DMS153 (cell line): ENCODE data around the gene DAP.
"Not testable (repeated sequence)": the region's sequence is repeated elsewhere in the genome, so short reads cannot be mapped to it uniquely, and the experiment has no call there.

Experiments used
- DNase-seq: peaks from one replicate; lab custom pipeline; 2025; lab: John Stamatoyannopoulos, UW

DAP gene, protein sequence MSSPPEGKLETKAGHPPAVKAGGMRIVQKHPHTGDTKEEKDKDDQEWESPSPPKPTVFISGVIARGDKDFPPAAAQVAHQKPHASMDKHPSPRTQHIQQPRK

DNA sequence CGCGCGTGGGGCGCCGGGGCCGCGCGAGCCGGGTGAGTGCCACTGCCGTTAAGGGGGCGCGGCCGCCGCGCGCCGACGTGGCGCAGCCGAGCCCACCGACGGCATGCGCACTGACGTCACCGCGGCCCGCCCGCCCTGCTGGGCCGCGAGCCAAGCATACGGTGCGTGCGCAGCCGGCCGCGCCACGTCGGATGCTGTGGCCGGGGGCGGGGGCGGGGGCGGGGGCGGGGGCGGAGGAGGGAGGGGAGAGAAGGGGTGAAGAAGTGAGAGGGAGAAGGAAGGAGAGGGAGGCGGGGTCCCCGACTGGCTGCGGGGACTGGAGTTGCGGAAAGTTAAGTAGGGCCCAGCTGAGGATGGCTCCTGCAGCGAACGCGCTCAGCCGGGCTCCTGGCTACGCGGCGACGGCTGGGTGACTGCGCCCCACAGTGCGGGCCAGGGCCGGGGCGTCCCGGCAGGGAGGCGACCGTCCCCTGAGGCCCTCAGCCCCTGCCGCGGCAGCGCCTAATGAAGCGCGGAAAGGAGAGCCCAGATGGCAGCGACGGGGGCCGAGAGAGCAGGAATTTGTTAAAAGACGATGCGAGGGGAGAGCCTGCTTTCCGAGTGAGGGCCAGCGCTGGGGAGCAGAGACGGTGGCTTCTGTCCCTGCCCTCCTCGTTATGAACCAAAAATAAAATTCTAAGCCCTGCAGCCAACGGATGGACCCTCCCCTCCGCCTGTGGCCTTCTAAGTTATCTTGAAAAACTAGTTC is at the start of gene DAP:
Gene DAP (minus strand): TSS at position 50 of the 748 bp plus-strand sequence. CDS start 166 bp downstream, outside the sequence.
- peak; percentile 63 for DNase-seq

DNA sequence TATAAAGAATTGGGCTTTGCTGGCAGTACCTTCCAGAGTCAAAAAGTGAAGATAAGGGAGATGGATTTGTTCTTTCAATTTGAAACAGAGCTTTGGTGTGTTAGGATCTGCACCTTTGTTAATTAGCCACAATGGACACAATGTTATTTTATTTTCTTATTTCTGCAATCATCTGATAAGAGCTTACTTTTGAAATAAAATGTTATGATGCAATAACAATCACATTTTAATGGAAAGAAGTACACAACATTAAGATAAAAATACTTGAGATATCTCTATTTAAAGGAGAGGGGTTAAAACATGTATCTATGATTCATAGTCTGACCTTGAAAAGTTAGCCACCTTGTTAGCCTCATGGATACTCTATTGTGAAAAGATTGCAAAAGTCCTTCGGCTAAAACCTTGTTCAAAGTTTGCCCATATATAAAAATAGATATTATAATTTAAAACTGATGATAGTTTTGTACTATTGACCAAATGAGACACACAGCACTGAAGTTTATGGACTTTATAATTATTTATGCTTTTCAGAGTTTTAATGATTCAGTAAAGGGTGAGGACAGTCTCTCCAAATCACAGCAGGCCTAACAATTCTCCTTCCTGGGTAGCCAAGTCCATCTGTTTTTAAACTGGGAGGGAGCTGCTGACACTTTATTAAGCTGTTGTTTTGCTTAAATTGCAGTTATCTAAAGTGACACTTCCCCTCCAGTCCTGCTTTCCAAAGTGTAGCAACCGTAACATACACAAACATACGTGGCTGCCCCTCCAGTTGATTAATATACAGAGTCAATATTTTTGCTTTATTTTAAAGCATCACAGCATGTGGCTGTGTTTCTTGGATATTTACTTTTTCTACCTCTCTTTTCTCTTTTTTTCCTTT is 47.6 kb upstream of the DAP start:
- no peak for DNase-seq

DNA sequence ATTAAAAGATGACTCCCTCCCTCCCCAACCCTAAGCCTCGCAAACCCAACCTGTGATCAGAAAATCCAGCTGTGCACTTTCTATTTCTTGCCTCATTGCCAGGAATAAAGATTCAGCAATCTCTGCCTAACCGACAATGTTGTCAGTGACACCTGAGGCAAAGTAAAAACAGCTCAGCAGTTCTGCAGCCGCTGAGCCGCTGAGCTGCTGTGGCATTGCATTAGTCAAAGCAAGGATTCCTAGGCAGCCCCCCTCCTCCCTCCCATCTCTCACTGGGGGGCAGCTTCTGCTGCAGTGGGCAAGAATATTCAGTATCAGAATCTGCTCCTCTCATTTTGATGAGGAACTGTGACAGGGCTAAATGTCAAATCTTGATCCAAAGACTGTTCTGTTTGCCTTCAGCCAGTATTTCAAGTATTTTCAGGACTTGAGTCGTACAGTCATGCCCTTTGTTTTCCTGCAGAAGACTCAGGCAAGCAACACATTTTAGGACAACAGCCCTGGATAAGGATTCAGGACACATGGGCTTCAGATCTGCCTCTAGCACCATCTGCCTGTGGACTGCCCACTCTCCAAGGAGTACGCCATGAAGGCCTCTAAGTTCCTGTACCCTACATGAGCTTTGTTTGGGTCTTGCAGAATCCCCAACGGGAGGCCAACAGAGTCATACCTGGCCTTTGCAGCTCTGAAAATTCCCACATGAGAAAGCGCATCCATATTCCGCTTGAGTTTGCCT is 41.1 kb upstream of the DAP start:
- no peak for DNase-seq

DNA sequence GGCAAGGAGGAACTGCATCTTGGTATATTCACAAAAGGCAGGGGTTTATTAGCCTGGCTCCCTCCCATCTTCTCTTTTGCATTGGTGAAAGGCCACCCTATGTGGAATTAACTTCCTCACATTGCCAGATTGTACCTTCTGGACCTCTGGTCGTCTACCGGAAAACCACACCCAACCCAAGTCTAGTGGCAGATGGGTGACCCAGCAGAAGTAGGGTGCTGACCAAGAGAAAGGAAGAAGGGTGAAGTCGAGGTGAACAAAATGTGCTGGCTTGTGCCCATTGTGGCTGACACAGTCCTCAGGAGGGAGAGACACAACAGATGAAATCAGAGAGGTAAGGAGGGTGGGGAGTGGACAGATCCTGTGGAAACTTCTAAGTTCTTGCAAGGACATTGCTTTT is 39.8 kb upstream of the DAP start:
- DNase-seq: no peak

DNA sequence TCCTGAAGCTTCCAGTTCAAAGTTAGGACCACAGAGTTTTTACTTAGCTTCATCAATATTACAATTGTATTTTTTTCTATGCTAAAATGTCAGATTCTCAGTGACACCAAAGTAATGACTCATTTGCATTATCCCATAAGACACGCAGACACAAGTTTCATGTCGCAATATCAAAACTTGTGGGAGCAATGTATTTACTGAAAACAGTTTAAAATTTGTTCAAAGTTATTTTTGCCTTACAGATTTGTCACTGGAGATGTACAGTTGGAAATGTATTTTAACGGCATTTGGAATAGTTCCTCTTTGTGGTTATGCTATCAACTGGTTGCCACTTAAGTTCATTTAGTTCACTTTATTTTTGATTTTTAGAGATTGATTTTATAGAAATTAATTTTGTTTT is 36.2 kb upstream of the DAP start:
- DNase-seq: no peak

DNA sequence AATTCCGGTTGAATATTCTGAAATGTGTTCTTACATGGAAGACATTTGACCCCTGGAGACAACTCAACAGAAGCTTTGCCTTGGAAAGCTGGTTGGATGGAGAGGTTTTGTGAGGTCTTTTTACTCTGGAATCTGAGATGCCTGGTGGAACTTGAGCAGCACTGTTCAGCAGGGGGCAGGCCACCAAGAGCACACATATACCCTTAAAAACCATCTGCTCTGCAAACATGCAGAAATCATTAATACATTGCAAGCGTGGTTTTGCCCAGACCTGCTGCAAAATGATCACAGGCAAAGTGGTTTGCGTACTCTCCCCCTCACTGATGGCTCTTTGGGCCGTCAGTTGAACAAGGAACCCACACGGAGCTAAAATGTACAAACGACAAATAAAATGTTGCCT is 32.8 kb upstream of the DAP start:
- no peak for DNase-seq

DNA sequence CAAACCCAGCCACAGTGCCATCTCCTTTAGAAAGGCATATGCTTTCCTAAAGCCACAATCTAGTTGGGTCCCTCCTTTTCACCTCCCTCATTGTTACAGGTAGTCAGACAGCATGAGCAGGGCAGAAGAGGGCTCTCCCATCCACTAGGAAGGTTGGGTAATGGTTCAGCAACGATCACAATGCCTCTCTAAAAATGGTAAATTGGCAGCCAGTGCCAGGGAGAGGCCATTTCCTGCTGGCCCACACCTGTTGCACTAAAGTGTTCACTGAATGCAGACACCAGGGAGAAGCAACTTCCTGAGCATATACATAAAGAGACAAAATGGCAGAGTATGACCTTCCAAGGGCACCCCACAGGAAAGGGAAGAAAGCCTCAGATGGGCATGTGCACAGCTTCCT is 31.3 kb upstream of the DAP start:
- peak; percentile 44 for DNase-seq

DNA sequence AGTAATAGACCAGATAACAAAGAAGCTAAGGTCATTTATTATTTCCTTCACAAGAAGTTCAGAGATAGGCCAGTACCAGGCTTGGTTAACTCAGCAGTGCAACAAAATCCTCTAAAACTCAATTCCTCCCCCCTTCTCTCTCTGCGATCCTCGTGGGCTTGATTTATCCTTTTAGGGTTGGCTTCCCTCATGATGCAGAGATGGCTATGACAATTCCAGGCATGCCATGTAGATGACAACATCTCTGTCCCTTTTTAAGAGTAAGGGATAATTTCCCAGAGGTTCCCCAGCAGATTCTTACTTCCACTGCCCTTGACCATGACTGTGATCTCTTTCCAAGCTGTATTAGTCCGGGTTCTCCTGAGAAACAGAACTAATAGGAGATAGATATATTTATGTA is 28.7 kb upstream of the DAP start:
- DNase-seq: no peak

DNA sequence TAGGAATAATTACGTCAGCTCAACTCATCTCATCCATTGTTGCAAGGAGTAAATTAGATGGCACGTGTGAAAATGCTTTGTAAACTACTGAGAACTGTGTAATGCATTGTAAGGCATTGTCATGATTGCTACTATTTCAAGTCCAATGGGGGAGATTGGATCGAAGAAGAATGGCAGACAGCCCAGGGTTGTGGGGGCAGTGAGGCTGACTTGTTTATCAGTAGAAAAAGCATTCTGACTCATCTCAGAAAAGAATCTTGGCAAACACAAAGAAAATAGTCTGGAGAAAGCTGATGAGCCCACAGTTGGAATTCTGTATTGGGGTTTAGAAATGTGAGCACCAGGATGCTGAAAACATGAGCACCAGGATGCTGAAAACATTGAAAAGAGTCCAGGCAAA is 28.0 kb upstream of the DAP start:
- DNase-seq: no peak

DNA sequence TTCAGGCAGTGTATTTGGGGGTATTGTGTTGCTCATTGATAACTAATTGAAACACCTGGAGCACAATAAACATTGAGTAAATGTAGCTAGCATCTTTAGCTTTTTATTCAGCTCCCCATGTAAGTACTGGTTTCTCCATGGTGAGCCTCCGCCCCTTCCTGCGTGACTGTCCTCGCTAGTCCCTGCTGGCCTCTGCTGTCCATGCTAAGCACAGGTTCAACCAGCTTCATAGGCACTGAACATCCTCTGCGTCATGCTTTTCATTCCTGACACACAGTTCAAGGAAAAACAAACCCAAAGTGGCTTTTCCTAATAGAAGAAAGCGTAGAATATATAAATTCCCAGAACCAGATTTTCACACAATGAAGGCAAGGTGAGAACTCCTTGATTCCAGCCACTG is 27.3 kb upstream of the DAP start:
- DNase-seq: no peak

DNA sequence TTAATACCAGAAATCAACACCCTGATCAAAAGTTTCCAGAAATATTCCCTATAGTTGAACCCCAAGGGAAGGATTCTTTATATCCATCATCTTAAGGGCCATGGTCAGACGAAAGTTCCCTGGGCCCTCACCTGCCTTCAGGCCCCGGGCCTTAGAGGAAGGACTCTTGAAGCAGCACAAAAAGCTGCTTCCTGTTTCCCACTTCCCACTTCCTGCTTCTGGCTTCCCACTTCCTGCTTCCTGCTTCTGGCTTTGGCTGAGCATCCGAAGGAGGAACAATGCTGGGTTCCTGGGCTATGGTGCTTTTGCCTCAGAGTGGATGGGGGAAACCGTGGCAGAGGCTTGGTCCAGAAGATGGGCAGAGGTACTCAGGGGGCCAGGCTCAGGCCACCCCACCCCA is 25.8 kb upstream of the DAP start:
- no peak for DNase-seq

DNA sequence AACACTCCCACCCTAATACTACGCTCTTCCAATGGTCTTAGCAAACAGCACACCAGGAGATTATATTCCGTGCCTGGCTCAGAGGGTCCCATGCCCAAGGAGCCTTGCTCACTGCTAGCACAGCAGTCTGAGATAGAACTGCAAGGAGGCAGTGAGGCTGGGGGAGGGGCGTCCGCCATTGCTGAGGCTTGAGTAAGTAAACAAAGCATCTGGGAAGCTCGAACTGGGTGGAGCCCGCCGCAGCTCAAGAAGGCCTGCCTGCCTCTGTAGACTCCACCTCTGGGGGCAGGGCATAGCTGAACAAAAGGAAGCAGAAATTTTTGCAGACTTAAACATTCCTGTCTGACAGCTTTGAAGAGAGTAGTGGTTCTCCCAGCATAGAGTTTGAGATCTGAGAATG is 19.2 kb upstream of the DAP start:
- not testable (repeated sequence) for DNase-seq

DNA sequence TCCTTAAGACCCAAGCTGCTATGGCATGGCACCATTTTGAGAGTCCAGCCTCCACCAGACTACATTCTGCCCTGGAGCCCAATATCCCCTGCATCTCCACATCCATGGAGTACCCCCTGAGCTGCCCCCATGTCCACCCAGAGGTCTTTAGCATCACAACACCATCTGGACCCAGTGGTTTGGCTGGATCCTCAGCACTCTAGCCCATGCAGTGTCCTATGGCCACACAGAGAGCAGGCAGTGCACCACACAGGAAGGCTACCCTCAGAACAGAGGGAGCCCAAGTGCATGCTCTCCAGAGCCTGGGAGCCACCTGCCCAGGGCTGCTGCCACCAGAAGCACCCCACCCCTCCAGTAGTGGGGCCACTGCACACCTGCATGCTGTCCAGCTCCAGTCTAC is 18.6 kb upstream of the DAP start:
- DNase-seq: no peak

DNA sequence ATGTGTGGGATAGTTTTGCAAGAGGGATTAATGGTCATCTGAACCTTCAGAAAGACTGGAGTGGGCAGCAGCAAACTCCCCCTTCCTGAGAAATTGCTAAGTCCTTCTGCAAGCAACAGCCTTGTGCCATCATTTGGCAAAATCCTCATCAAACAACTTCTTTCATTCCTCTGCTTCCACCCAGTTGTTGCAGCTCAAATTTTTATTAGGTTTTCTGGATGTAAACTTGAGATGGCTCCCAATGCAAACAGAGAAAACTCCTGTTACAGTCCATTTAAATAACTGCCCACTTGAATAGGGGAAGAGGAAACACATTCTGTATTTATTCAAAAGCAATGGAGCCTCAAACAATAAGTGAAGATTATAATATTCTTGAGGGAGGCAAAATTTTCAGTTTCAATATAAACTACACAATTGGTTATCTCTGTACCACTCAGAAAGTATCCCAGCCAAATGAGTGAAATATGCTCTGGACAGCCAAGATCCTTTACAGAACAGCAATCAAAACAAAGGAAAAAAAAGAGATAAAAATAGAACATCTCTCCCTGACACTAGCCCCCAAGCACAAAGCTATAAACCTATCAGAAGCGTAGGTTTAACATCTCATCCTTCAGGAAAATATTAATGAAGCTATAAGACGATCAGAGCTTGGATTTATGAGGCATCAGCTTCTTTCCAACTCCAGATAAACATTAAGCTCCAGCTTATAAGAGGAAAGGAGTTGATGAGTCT is 17.3 kb upstream of the DAP start:
- DNase-seq: no peak

DNA sequence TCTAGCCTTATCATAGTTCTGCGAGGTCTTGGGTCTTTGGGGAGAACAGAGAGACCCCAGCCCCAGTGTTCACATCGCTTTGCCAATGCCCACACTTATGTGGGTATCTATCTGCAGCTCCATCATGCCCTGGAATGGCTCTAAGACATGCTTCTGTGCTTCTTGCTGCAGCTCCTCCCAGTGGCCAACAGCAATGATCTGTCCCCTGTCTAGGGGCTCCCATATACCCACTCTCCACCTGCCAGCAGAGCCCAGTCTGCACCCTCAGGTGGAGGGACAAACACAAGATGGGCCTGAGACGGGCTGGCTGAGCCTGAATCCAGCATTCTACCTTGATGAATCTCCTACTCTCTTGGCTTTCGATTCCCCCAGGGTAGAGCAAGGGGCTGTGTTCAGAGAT is 14.6 kb upstream of the DAP start:
- DNase-seq: no peak

DNA sequence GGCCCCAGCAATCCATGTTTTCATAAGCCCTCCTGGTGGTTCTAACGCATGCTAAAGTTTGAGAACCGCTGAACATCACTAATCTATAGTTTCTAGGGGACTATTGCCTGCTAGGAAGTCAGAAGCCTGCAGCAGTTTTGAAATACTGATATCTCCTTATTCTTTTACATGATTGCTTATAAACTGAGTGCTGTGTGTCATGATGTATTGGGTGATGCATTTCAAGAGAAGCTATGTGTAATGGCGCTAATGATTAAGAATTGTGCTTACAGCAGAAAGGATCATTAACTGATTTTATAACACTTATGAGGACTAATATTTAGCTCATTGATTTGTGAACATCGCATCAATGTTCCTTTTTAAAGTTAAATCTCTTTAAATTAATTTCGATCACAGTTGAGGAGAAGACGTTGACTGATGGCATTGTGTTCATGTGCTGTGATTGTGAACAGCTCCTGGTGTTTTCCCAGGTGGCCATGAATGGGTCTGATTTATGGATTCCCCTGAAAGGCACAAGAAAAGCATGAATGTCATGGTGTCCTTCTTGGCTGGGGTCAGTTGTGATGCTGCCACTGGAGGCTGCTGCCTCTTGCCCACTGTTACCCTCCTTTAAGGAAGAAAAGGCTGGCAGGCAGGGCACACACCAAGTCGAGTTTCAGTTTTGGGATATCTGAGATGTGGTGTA is 12.0 kb upstream of the DAP start:
- no peak for DNase-seq

DNA sequence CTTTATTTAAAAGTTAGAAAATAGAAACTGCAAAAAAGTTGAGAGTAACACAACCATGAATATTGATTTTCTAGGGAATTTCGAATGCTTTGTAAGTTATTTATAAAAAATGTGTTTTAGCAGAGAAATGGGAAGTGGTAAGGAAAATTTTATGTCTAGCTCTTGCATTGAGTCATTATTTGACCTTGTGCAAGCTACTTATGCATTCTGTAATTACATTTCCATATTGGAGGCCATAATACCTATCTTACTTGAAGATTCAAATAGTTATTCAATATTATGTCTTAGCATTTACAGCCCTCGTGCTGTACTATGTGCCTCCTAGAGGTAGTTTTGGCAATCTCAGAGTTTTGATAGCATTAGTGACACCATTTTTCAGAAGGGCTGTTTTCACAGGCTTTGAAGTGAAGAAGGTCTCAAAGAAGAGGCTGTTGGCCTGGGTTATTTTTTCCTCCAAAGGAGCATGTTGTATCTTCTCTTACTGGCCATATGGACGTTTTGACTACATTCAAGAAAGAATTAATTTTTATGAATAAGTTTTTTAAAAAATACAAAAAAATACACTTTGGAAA is 7.4 kb upstream of the DAP start:
- no peak for DNase-seq

DNA sequence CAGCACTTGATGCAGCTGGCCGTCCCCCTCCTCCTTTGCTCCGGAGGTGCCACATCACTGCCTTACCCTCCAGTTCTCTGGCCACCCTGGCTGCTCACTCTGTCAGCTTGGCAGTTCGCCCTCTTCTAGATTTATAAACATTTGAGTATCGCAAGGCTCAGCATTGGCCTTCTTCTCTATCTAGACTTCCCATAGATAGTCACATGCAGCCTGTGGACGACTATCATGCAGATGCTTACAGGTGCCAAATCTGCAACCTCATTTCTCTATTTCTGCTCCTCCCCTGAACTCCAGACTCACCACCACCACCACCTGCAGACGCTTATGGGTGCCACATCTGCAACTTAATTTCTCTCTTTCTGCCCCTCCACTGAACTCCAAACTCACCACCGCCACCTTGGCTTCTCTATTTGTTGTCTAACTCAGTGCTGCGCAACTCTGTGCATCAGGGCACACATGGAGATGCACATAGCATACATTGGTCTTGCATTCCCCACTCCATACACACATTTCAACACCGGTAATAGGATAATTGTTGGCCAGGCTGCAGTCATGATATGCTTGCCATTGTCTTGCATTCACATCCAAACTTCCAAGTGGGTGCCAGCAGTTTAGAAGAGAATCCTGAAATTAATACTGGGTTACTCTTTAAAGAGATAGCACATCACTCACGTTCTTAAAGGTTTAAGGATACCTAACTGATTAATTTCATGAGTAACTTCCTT is 1.9 kb upstream of the DAP start:
- no peak for DNase-seq

DNA sequence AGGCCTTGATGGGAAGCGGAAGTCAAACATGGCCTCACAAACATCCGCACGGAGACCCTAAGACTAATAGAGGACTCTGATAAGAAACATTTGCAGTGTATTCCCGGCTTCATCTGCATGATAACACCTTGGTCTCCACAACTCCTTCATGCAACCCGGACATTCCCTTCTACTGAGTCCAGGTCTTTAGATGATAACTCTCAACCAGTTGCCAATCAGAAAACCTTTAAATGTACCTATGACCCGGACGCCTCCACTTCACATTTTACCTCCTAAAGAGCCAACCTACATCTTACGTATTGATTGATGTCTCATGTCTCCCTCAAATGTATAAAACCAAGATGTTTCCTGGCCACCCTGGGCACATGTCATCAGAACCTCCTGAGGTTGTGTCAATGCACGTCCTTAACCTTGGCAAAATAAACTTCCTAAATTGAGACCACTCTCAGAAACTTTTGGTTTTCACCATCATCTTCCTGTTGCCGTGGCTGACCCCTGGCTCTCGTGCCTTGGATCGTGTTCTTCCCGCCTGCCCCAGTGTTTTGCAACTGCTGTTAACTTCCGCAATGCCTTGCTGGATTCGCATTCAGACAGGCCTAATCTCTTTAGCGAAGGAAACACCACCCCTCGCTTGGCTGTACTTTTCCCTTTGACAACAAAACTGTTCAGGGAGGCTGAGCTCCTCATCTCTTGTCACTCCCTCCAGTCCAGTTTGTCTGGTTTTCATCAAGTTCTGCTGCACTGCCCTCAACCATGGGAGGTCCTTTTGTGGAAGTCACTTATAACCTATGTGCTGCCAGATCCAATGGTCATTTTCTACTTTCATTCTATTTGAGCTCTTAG is 1.1 kb upstream of the DAP start:
- DNase-seq: no peak

DNA sequence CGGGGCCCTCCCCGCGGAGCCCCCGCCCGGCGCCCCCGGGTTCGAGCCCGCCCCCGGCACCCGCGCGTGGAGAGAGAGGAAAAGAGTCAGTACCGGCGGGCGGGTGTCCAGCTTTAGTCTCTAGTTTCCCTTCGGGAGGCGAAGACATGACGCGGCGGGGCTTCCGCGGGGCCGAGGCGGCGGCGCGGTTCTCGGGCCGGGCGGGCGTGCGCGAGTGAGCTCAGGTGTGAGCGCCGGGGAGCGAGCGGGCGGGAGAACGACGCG is 181 bp downstream of the DAP start:
- DNase-seq: no peak
